GM23338 (cell line): ENCODE results near the gene VWA3B. TPM values are rescaled to one million over a fixed set of nuclear protein-coding genes. Genes with fewer than 3 reads are reported as not detected.

Experiments used
- ATAC-seq: fragments of 200-7000 bp; cut with Tn5 transposase; 3 replicates; pipeline ENCODE4 v1.9.1; 2020
- DNase-seq: peaks from one replicate; pipeline ENCODE4 v3.0.0-alpha.2; 2015; ENCODE audit warnings: low spot score
- H2AFZ ChIP-seq: fragments of 200-600 bp; sonication (generic); 2 replicates; pipeline ENCODE4 v1.8.0; 2016; ENCODE audit warnings: antibody characterized with exemption, mild to moderate bottlenecking, moderate library complexity
- H3F3A ChIP-seq: fragments of 200-600 bp; sonication (generic); replicated peaks from 2 replicates; pipeline ENCODE4 v1.8.0; 2017; ENCODE audit warnings: antibody characterized with exemption, mixed run types, low read depth
- H3K27ac ChIP-seq: fragments of 200-600 bp; sonication (generic); 2 replicates; pipeline ENCODE4 v1.6.1; 2016; ENCODE audit warnings: low read depth
- H3K27me3 ChIP-seq: fragments of 200-600 bp; sonication (generic); 2 replicates; pipeline ENCODE4 v1.8.0; 2016; ENCODE audit warnings: mild to moderate bottlenecking, mixed run types, moderate library complexity; ENCODE audit not compliant: insufficient read depth
- H3K36me3 ChIP-seq: fragments of 200-600 bp; sonication (generic); 2 replicates; pipeline ENCODE4 v1.8.0; 2016; ENCODE audit warnings: mild to moderate bottlenecking; ENCODE audit not compliant: insufficient read depth
- H3K4me1 ChIP-seq: fragments of 200-600 bp; sonication (generic); 2 replicates; pipeline ENCODE4 v1.8.0; 2016; ENCODE audit warnings: mild to moderate bottlenecking, moderate library complexity; ENCODE audit not compliant: insufficient read depth
- H3K4me2 ChIP-seq: fragments of 200-600 bp; sonication (generic); 2 replicates; pipeline ENCODE4 v1.7.1; 2017; ENCODE audit warnings: mixed run types
- H3K4me3 ChIP-seq: fragments of 200-600 bp; sonication (generic); 2 replicates; pipeline ENCODE4 v1.6.1; 2016; ENCODE audit warnings: mixed run types
- H3K79me2 ChIP-seq: fragments of 200-600 bp; sonication (generic); replicated peaks from 2 replicates; pipeline ENCODE4 v1.8.0; 2017; ENCODE audit warnings: mild to moderate bottlenecking; ENCODE audit not compliant: insufficient read depth
- H3K9me2 ChIP-seq: fragments of 200-600 bp; sonication (generic); 2 replicates; pipeline ENCODE4 v1.8.0; 2017; ENCODE audit not compliant: insufficient read depth
- H4K20me1 ChIP-seq: fragments of 200-600 bp; sonication (generic); replicated peaks from 2 replicates; pipeline ENCODE4 v1.8.0; 2017; ENCODE audit warnings: mild to moderate bottlenecking; ENCODE audit not compliant: insufficient read depth
- H3K27ac Mint-ChIP-seq: 2 replicates; pipeline ENCODE4 v1.8.0; 2020; ENCODE audit warnings: inconsistent platforms, mild to moderate bottlenecking, moderate library complexity, mixed read lengths
- H3K27me3 Mint-ChIP-seq: 3 replicates; pipeline ENCODE4 v1.8.0; 2022; ENCODE audit warnings: low read depth, mild to moderate bottlenecking, moderate library complexity, mixed read lengths, inconsistent platforms; ENCODE audit not compliant: insufficient read depth, poor library complexity
- H3K36me3 Mint-ChIP-seq: 3 replicates; pipeline ENCODE4 v1.8.0; 2021; ENCODE audit warnings: low read depth, mild to moderate bottlenecking, inconsistent platforms, moderate library complexity, mixed read lengths
- H3K4me1 Mint-ChIP-seq: 3 replicates; pipeline ENCODE4 v1.8.0; 2020; ENCODE audit warnings: mild to moderate bottlenecking, inconsistent platforms, mixed read lengths
- H3K4me3 Mint-ChIP-seq: 3 replicates; pipeline ENCODE4 v1.8.0; 2021; ENCODE audit warnings: moderate library complexity, mild to moderate bottlenecking, inconsistent platforms, mixed read lengths
- H3K9me3 Mint-ChIP-seq: 3 replicates; pipeline ENCODE4 v1.8.0; 2020; ENCODE audit warnings: moderate library complexity, mild to moderate bottlenecking, inconsistent platforms, mixed read lengths
- CREB1 ChIP-seq: fragments of 250-450 bp; sonication (Bioruptor Pico); IDR thresholded peaks from 2 replicates; pipeline ENCODE4 v1.5.0; 2020; ENCODE audit warnings: low read depth, mild to moderate bottlenecking, moderate library complexity
- CTCF ChIP-seq, 2 experiments: fragments of 200-600 bp in 1 of 2; sonication (generic) in 1 of 2; conservative IDR thresholded peaks; 2 replicates each; pipeline versions ENCODE4 v1.5.1 to v1.6.1; 2016 to 2017; ENCODE audit warnings: antibody characterized with exemption in 2 of 2, low read depth in 2 of 2, mild to moderate bottlenecking in 2 of 2, moderate library complexity in 1 of 2
- EZH2 ChIP-seq: fragments of 200-600 bp; sonication (generic); IDR thresholded peaks from one replicate; pipeline ENCODE4 v1.8.0; 2017; ENCODE audit warnings: antibody characterized with exemption, mild to moderate bottlenecking, low read depth; ENCODE audit not compliant: unreplicated experiment
- EZH2phosphoT487 ChIP-seq: fragments of 200-600 bp; sonication (generic); IDR thresholded peaks from one replicate; pipeline ENCODE4 v1.8.1; 2018; ENCODE audit warnings: antibody characterized with exemption; ENCODE audit not compliant: unreplicated experiment
- JUNB ChIP-seq: IDR thresholded peaks from one replicate; pipeline ENCODE4 v1.6.1; 2016; ENCODE audit warnings: antibody characterized with exemption; ENCODE audit not compliant: unreplicated experiment
- NANOG ChIP-seq: IDR thresholded peaks from 2 replicates; pipeline ENCODE4 v1.6.1; 2016; ENCODE audit warnings: antibody characterized with exemption, borderline replicate concordance
- POLR2AphosphoS5 ChIP-seq: IDR thresholded peaks from 2 replicates; pipeline ENCODE4 v1.6.1; 2016; ENCODE audit warnings: antibody characterized with exemption, low read depth
- STAT1 ChIP-seq: IDR thresholded peaks from one replicate; pipeline ENCODE4 v1.6.1; 2016; ENCODE audit warnings: antibody characterized with exemption; ENCODE audit not compliant: unreplicated experiment
- ZNF114 ChIP-seq: fragments of 250-450 bp; sonication (Bioruptor Pico); IDR thresholded peaks from 2 replicates; pipeline ENCODE4 v1.5.0; 2020; ENCODE audit warnings: mild to moderate bottlenecking, moderate library complexity
- ZNF331 ChIP-seq: fragments of 250-450 bp; sonication (Bioruptor Pico); IDR thresholded peaks from 2 replicates; pipeline ENCODE4 v1.5.0; 2020; ENCODE audit warnings: low read depth, mild to moderate bottlenecking, moderate library complexity
- polyA plus RNA-seq: library from polyadenylated mRNA; unstranded; fragments of >200 nt; fragmentation: Nextera tagmentation; extraction: Ambion mirVana; gene quantifications from 2 replicates; pipeline ENCODE4 v1.2.1, GENCODE V29; 2016
- total RNA-seq: library from RNA; depleted of rRNA; stranded (reverse); fragments of >200 nt; shearing (Covaris generic); gene quantifications from 2 replicates; pipeline ENCODE4 v1.2.3, GENCODE V29; 2014
- TF ChIP-seq, protein P1 (sequence below): IDR thresholded peaks from one replicate; pipeline ENCODE4 v1.6.1; 2018; ENCODE audit warnings: antibody characterized with exemption; ENCODE audit not compliant: unreplicated experiment
- TF ChIP-seq, protein P2 (sequence below): fragments of 250-450 bp; sonication (Bioruptor Pico); IDR thresholded peaks from 2 replicates; pipeline ENCODE4 v1.5.0; 2020; ENCODE audit warnings: mild to moderate bottlenecking, moderate library complexity
- TF ChIP-seq, protein P3 (sequence below): IDR thresholded peaks from 2 replicates; pipeline ENCODE4 v1.6.1; 2016; ENCODE audit warnings: antibody characterized with exemption

VWA3B gene
- total and polyA plus RNA-seq, 2 experiments from 2014 or later, result not detected

DNA sequence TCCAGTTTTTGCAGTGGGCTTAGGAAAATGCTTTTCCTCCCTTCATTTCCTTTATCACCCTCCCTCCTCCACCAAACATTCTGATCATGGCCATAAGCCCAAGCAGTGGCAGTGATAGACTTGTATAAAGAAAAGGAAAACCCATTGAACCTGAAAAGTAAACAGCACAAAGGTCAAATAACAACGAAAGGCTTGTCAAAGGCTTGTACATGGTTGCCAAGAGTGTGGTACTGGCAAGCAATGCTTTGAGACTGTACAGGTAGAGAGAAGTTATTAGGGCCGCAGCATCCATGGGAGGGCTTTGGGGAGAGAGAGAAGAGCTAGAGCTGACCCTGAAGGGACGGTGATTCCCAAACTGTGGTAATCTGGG lies 2.1 kb upstream of the VWA3B start:
- H3K27me3 Mint-ChIP-seq, result peaks cover 33% of the 10 kb centered on the region
- Histone ChIP-seq H4K20me1 (no peaks in the 10 kb centered on the region), H3K36me3 (no peaks in the 10 kb centered on the region), H3F3A (no peaks in the 10 kb centered on the region), H3K27me3 (peaks cover 39% of the 10 kb centered on the region), H2AFZ (no peak overlapping the region), H3K9me2 (no peaks in the 10 kb centered on the region), H3K4me1 (no peaks in the 10 kb centered on the region), H3K4me2 (no peak overlapping the region), H3K4me3 (no peak overlapping the region), H3K27ac (no peak overlapping the region), H3K79me2 (no peaks in the 10 kb centered on the region)
- H3K4me1 Mint-ChIP-seq, result no peaks in the 10 kb centered on the region
- no peaks in the 10 kb centered on the region; the same call in 2 of the 3 replicates for H3K36me3 Mint-ChIP-seq
- no peak for ATAC-seq
- H3K4me3 Mint-ChIP-seq, result no peak overlapping the region
- DNase-seq, result no peak
- no peak overlapping the region for H3K27ac Mint-ChIP-seq
- no peak for TF ChIP-seq EZH2phosphoT487
- TF ChIP-seq, protein P1, sequence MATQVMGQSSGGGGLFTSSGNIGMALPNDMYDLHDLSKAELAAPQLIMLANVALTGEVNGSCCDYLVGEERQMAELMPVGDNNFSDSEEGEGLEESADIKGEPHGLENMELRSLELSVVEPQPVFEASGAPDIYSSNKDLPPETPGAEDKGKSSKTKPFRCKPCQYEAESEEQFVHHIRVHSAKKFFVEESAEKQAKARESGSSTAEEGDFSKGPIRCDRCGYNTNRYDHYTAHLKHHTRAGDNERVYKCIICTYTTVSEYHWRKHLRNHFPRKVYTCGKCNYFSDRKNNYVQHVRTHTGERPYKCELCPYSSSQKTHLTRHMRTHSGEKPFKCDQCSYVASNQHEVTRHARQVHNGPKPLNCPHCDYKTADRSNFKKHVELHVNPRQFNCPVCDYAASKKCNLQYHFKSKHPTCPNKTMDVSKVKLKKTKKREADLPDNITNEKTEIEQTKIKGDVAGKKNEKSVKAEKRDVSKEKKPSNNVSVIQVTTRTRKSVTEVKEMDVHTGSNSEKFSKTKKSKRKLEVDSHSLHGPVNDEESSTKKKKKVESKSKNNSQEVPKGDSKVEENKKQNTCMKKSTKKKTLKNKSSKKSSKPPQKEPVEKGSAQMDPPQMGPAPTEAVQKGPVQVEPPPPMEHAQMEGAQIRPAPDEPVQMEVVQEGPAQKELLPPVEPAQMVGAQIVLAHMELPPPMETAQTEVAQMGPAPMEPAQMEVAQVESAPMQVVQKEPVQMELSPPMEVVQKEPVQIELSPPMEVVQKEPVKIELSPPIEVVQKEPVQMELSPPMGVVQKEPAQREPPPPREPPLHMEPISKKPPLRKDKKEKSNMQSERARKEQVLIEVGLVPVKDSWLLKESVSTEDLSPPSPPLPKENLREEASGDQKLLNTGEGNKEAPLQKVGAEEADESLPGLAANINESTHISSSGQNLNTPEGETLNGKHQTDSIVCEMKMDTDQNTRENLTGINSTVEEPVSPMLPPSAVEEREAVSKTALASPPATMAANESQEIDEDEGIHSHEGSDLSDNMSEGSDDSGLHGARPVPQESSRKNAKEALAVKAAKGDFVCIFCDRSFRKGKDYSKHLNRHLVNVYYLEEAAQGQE, result no peak
- no peak for TF ChIP-seq CTCF (conservative IDR thresholded peaks at IDR 0.05; ENCODE audit: low read depth in 2 of 2)
- TF ChIP-seq, protein P2, sequence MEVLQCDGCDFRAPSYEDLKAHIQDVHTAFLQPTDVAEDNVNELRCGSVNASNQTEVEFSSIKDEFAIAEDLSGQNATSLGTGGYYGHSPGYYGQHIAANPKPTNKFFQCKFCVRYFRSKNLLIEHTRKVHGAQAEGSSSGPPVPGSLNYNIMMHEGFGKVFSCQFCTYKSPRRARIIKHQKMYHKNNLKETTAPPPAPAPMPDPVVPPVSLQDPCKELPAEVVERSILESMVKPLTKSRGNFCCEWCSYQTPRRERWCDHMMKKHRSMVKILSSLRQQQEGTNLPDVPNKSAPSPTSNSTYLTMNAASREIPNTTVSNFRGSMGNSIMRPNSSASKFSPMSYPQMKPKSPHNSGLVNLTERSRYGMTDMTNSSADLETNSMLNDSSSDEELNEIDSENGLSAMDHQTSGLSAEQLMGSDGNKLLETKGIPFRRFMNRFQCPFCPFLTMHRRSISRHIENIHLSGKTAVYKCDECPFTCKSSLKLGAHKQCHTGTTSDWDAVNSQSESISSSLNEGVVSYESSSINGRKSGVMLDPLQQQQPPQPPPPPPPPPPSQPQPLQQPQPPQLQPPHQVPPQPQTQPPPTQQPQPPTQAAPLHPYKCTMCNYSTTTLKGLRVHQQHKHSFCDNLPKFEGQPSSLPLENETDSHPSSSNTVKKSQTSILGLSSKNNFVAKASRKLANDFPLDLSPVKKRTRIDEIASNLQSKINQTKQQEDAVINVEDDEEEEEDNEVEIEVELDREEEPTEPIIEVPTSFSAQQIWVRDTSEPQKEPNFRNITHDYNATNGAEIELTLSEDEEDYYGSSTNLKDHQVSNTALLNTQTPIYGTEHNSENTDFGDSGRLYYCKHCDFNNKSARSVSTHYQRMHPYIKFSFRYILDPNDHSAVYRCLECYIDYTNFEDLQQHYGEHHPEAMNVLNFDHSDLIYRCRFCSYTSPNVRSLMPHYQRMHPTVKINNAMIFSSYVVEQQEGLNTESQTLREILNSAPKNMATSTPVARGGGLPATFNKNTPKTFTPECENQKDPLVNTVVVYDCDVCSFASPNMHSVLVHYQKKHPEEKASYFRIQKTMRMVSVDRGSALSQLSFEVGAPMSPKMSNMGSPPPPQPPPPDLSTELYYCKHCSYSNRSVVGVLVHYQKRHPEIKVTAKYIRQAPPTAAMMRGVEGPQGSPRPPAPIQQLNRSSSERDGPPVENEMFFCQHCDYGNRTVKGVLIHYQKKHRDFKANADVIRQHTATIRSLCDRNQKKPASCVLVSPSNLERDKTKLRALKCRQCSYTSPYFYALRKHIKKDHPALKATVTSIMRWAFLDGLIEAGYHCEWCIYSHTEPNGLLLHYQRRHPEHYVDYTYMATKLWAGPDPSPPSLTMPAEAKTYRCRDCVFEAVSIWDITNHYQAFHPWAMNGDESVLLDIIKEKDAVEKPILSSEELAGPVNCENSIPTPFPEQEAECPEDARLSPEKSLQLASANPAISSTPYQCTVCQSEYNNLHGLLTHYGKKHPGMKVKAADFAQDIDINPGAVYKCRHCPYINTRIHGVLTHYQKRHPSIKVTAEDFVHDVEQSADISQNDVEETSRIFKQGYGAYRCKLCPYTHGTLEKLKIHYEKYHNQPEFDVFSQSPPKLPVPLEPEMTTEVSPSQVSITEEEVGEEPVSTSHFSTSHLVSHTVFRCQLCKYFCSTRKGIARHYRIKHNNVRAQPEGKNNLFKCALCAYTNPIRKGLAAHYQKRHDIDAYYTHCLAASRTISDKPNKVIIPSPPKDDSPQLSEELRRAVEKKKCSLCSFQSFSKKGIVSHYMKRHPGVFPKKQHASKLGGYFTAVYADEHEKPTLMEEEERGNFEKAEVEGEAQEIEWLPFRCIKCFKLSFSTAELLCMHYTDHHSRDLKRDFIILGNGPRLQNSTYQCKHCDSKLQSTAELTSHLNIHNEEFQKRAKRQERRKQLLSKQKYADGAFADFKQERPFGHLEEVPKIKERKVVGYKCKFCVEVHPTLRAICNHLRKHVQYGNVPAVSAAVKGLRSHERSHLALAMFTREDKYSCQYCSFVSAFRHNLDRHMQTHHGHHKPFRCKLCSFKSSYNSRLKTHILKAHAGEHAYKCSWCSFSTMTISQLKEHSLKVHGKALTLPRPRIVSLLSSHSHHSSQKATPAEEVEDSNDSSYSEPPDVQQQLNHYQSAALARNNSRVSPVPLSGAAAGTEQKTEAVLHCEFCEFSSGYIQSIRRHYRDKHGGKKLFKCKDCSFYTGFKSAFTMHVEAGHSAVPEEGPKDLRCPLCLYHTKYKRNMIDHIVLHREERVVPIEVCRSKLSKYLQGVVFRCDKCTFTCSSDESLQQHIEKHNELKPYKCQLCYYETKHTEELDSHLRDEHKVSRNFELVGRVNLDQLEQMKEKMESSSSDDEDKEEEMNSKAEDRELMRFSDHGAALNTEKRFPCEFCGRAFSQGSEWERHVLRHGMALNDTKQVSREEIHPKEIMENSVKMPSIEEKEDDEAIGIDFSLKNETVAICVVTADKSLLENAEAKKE (CRISPR knock-in tag), result no peak
- TF ChIP-seq EZH2, result no peak
- TF ChIP-seq POLR2AphosphoS5, result no peak
- no peak for TF ChIP-seq ZNF114 (CRISPR knock-in tag)
- TF ChIP-seq, protein P3, sequence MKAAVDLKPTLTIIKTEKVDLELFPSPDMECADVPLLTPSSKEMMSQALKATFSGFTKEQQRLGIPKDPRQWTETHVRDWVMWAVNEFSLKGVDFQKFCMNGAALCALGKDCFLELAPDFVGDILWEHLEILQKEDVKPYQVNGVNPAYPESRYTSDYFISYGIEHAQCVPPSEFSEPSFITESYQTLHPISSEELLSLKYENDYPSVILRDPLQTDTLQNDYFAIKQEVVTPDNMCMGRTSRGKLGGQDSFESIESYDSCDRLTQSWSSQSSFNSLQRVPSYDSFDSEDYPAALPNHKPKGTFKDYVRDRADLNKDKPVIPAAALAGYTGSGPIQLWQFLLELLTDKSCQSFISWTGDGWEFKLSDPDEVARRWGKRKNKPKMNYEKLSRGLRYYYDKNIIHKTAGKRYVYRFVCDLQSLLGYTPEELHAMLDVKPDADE, result no peak
- no peak for TF ChIP-seq CREB1
- no peak for TF ChIP-seq STAT1
- no peak for TF ChIP-seq ZNF331 (CRISPR knock-in tag)
- no peak for TF ChIP-seq JUNB
- no peak for TF ChIP-seq NANOG
- no peaks in the 10 kb centered on the region for H3K9me3 Mint-ChIP-seq
